Transverse colon (tissue), 3 donors: ENCODE measurements around the gene NCOA1.

ENCODE experiments used
- CTCF ChIP-seq, 5 experiments: fragments of 200-600 bp in 3 of 5; fragments of 450-650 bp in 2 of 5; sonication (generic) in 3 of 5; IDR thresholded peaks; 1 replicate in 2 of 5; 2 replicates in 3 of 5; pipeline ENCODE4 v1.5.1; 2016 to 2017; ENCODE audit warnings: antibody characterized with exemption in 5 of 5, inconsistent platforms in 3 of 5, mild to moderate bottlenecking in 2 of 5, moderate library complexity in 1 of 5
- EP300 ChIP-seq: sonication (generic); formaldehyde crosslinking; IDR thresholded peaks from one replicate; pipeline ENCODE4 v1.6.1; 2017; ENCODE audit warnings: antibody characterized with exemption, low read depth
- POLR2A ChIP-seq: fragments of 450-650 bp; IDR thresholded peaks from one replicate; pipeline ENCODE4 v1.6.1; 2016; ENCODE audit warnings: antibody characterized with exemption, mild to moderate bottlenecking, moderate library complexity

- no peak for TF ChIP-seq EP300
- no peak for TF ChIP-seq CTCF (IDR thresholded peaks at IDR 0.05)
- TF ChIP-seq POLR2A: no peak
These were observed 137.7 kb downstream of the NCOA1 start for GRCh38 chr2:24628746-24629145.
